OCI-LY1 (cell line): ENCODE results near the gene RBM10.

Experiments used
- H2AFZ ChIP-seq: fragments of 200-600 bp; sonication (generic), shearing (Covaris generic); 2 replicates; pipeline ENCODE4 v1.6.0; 2014; ENCODE audit warnings: antibody characterized with exemption, mild to moderate bottlenecking, low read length
- H3F3A ChIP-seq: fragments of 200-600 bp; sonication (generic), shearing (Covaris generic); 2 replicates; pipeline ENCODE4 v1.6.0; 2014; ENCODE audit warnings: mild to moderate bottlenecking, antibody characterized with exemption, low read length, moderate library complexity; ENCODE audit not compliant: insufficient read depth
- H3K27ac ChIP-seq: fragments of 200-600 bp; sonication (generic); 2 replicates; pipeline ENCODE4 v1.5.1; 2014; ENCODE audit warnings: low read length, mixed run types, mild to moderate bottlenecking, low read depth; ENCODE audit not compliant: poor library complexity, severe bottlenecking
- H3K27me3 ChIP-seq: fragments of 200-600 bp; sonication (generic); 2 replicates; pipeline ENCODE4 v1.6.0; 2014; ENCODE audit warnings: antibody characterized with exemption, mild to moderate bottlenecking, low read length, moderate library complexity; ENCODE audit not compliant: insufficient read depth
- H3K36me3 ChIP-seq: fragments of 200-600 bp; sonication (generic); 2 replicates; pipeline ENCODE4 v1.6.1; 2014; ENCODE audit warnings: mild to moderate bottlenecking, antibody characterized with exemption, low read length, moderate library complexity, mixed read lengths; ENCODE audit not compliant: insufficient read depth
- H3K4me1 ChIP-seq: fragments of 200-600 bp; sonication (generic); 2 replicates; pipeline ENCODE4 v1.5.1; 2014; ENCODE audit warnings: mild to moderate bottlenecking, low read length, moderate library complexity; ENCODE audit not compliant: insufficient read depth, severe bottlenecking
- H3K4me2 ChIP-seq: fragments of 200-600 bp; sonication (generic), shearing (Covaris generic); 2 replicates; pipeline ENCODE4 v1.6.1; 2014; ENCODE audit warnings: low read length
- H3K4me3 ChIP-seq: fragments of 200-600 bp; sonication (generic); 2 replicates; pipeline ENCODE4 v1.5.1; 2014; ENCODE audit warnings: low read length, low read depth, mild to moderate bottlenecking, mixed read lengths; ENCODE audit not compliant: poor library complexity, severe bottlenecking
- H3K79me2 ChIP-seq: fragments of 200-600 bp; shearing (Covaris generic); 2 replicates; pipeline ENCODE4 v1.6.1; 2016; ENCODE audit warnings: mixed run types, low read length, mixed read lengths; ENCODE audit not compliant: insufficient read depth
- H3K9ac ChIP-seq: fragments of 200-600 bp; sonication (generic), shearing (Covaris generic); 2 replicates; pipeline ENCODE4 v1.6.1; 2014; ENCODE audit warnings: mild to moderate bottlenecking, low read length, mixed read lengths
- H3K9me2 ChIP-seq: fragments of 200-600 bp; sonication (generic), shearing (Covaris generic); 2 replicates; pipeline ENCODE4 v1.6.1; 2014; ENCODE audit warnings: low read depth, mild to moderate bottlenecking, low read length, mixed read lengths
- H3K9me3 ChIP-seq: fragments of 200-600 bp; shearing (Covaris generic); 2 replicates; pipeline ENCODE4 v1.6.1; 2014; ENCODE audit warnings: low read length, mixed read lengths
- H4K20me1 ChIP-seq: fragments of 200-600 bp; sonication (generic), shearing (Covaris generic); 2 replicates; pipeline ENCODE4 v1.6.0; 2016; ENCODE audit warnings: mild to moderate bottlenecking, low read length; ENCODE audit not compliant: insufficient read depth
- CTCF ChIP-seq: fragments of 200-600 bp; sonication (generic), shearing (Covaris generic); IDR thresholded peaks from 2 replicates; pipeline ENCODE4 v1.5.1; 2017; ENCODE audit warnings: mild to moderate bottlenecking, antibody characterized with exemption, low read length, moderate library complexity, mixed read lengths
- EZH2 ChIP-seq: fragments of 200-600 bp; sonication (generic), shearing (Covaris generic); IDR thresholded peaks from 2 replicates; pipeline ENCODE4 v1.8.0; 2017; ENCODE audit warnings: borderline replicate concordance, mixed run types, mild to moderate bottlenecking, antibody characterized with exemption, low read length, moderate library complexity, mixed read lengths

The RBM10 gene

GRCh38 chrX:47215291-47215900 lies 70.4 kb downstream of the RBM10 start:
- Histone ChIP-seq H3K4me2 (no peak overlapping the region), H3K27ac (no peak overlapping the region), H3K79me2 (peaks cover 17% of the 10 kb centered on the region), H3K27me3 (no peaks in the 10 kb centered on the region), H3K4me1 (peaks cover 22% of the 10 kb centered on the region), H3K9me2 (no peaks in the 10 kb centered on the region), H4K20me1 (no peaks in the 10 kb centered on the region), H3K4me3 (no peak overlapping the region), H3K9ac (no peak overlapping the region), H3K36me3 (peaks cover 60% of the 10 kb centered on the region), H3K9me3 (no peaks in the 10 kb centered on the region), H2AFZ (no peak overlapping the region), H3F3A (peaks cover 3% of the 10 kb centered on the region; the same call in 1 of the 2 replicates)
- TF ChIP-seq EZH2: no peak
- no peak for TF ChIP-seq CTCF

DNA sequence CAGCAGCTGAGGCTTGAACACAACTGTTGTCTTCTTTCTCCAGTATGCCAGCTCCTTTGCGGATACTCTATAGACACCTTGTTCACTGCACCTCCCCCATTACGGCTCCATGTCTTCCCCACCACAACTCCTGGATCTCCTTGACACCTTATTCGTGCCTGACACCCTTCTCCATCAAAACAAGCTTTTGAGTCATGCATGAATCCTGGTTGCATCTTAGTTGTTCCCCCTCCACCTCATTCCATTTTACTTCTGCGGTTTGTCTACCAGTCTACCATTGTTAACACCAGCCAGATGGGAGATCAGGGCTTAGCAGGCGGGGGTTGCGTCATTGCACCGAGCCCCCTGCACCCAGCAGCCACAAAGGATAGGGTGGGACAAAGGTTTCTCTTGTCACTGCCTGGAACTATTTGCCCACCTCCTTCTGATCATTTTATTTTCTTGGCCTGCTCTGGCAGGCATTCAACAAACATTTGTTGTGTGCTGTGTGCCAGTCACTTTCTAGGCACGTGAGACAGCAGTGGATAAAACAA lies 71.4 kb downstream of the RBM10 start:
- Histone ChIP-seq H3K27me3 (no peaks in the 10 kb centered on the region), H3F3A (peaks cover 3% of the 10 kb centered on the region; the same call in 1 of the 2 replicates), H3K4me3 (no peak overlapping the region), H3K4me2 (peak overlapping the region; percentile 61; the same call in 1 of the 2 replicates), H3K9me2 (no peaks in the 10 kb centered on the region), H3K27ac (peak overlapping the region; percentile 85), H3K4me1 (peaks cover 27% of the 10 kb centered on the region), H3K9ac (no peak overlapping the region), H3K36me3 (peaks cover 52% of the 10 kb centered on the region), H3K9me3 (no peaks in the 10 kb centered on the region), H4K20me1 (no peaks in the 10 kb centered on the region), H2AFZ (no peak overlapping the region), H3K79me2 (peaks cover 27% of the 10 kb centered on the region)
- TF ChIP-seq EZH2 (no peak), CTCF (no peak)

- Histone ChIP-seq H3F3A (peaks cover 3% of the 10 kb centered on the region; the same call in 1 of the 2 replicates), H3K79me2 (peaks cover 27% of the 10 kb centered on the region), H3K27ac (peak overlapping the region; percentile 85), H3K4me3 (peak overlapping the region; percentile 42), H3K9me2 (no peaks in the 10 kb centered on the region), H3K27me3 (no peaks in the 10 kb centered on the region), H2AFZ (no peak overlapping the region), H4K20me1 (no peaks in the 10 kb centered on the region), H3K9me3 (no peaks in the 10 kb centered on the region), H3K4me1 (peaks cover 27% of the 10 kb centered on the region), H3K9ac (peak overlapping the region; percentile 35; the same call in 1 of the 2 replicates), H3K36me3 (peaks cover 51% of the 10 kb centered on the region), H3K4me2 (peak overlapping the region; percentile 61)
- TF ChIP-seq EZH2 (no peak), CTCF (no peak)
Measured at GRCh38 chrX:47217121-47217851, 72.3 kb downstream of the RBM10 start.
